Measurements from ENCODE around the gene PEAK3.

GRCh38 chr19:2237051-2237868 lies 44.7 kb downstream of the PEAK3 start:
- TF ChIP-seq, protein P1, sequence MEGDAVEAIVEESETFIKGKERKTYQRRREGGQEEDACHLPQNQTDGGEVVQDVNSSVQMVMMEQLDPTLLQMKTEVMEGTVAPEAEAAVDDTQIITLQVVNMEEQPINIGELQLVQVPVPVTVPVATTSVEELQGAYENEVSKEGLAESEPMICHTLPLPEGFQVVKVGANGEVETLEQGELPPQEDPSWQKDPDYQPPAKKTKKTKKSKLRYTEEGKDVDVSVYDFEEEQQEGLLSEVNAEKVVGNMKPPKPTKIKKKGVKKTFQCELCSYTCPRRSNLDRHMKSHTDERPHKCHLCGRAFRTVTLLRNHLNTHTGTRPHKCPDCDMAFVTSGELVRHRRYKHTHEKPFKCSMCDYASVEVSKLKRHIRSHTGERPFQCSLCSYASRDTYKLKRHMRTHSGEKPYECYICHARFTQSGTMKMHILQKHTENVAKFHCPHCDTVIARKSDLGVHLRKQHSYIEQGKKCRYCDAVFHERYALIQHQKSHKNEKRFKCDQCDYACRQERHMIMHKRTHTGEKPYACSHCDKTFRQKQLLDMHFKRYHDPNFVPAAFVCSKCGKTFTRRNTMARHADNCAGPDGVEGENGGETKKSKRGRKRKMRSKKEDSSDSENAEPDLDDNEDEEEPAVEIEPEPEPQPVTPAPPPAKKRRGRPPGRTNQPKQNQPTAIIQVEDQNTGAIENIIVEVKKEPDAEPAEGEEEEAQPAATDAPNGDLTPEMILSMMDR (IDR thresholded peaks at IDR 0.05) = no peak
- TF ChIP-seq POLR2AphosphoS5 (IDR thresholded peaks at IDR 0.05) = no peak
- TF ChIP-seq EP300 (IDR thresholded peaks at IDR 0.05) = no peak
- TF ChIP-seq POLR2A (IDR thresholded peaks at IDR 0.05) = no peak

All from sigmoid colon (tissue), 4 donors.